GM12875 (cell line): ENCODE data around the gene ELMO1.

Experiments
- H3K4me3 ChIP-seq: one replicate; pipeline ENCODE4 v1.5.1; 2011; ENCODE audit warnings: low read depth, low read length, control low read depth
- CTCF ChIP-seq: IDR thresholded peaks from 2 replicates; pipeline ENCODE4 v1.5.1; 2011; ENCODE audit warnings: low read depth, mild to moderate bottlenecking, control low read depth, inconsistent platforms, low read length, moderate library complexity, borderline replicate concordance; ENCODE audit not compliant: insufficient read depth

ELMO1 gene

GRCh38 chr7:37255327-37255944 lies 193.2 kb downstream of the ELMO1 start:
- no peak overlapping the region for H3K4me3 ChIP-seq
- no peak for TF ChIP-seq CTCF

GRCh38 chr7:37251222-37251621 lies 197.4 kb downstream of the ELMO1 start:
- TF ChIP-seq CTCF: no peak
- no peak overlapping the region for H3K4me3 ChIP-seq

GRCh38 chr7:37249240-37249639 lies 199.4 kb downstream of the ELMO1 start:
- no peak overlapping the region for H3K4me3 ChIP-seq
- no peak for TF ChIP-seq CTCF

GRCh38 chr7:37248396-37248861 lies 200.2 kb downstream of the ELMO1 start:
- no peak overlapping the region for H3K4me3 ChIP-seq
- no peak for TF ChIP-seq CTCF

- H3K4me3 ChIP-seq: no peak overlapping the region
- TF ChIP-seq CTCF: no peak
These were observed 200.8 kb downstream of the ELMO1 start for GRCh38 chr7:37247861-37248260.

GRCh38 chr7:37245590-37245989 lies 203.1 kb downstream of the ELMO1 start:
- no peak for TF ChIP-seq CTCF
- H3K4me3 ChIP-seq: no peak overlapping the region

GRCh38 chr7:37236906-37237305 lies 211.8 kb downstream of the ELMO1 start:
- no peak overlapping the region for H3K4me3 ChIP-seq
- TF ChIP-seq CTCF: no peak
